ENCODE data around the gene ZNF207.

DNA sequence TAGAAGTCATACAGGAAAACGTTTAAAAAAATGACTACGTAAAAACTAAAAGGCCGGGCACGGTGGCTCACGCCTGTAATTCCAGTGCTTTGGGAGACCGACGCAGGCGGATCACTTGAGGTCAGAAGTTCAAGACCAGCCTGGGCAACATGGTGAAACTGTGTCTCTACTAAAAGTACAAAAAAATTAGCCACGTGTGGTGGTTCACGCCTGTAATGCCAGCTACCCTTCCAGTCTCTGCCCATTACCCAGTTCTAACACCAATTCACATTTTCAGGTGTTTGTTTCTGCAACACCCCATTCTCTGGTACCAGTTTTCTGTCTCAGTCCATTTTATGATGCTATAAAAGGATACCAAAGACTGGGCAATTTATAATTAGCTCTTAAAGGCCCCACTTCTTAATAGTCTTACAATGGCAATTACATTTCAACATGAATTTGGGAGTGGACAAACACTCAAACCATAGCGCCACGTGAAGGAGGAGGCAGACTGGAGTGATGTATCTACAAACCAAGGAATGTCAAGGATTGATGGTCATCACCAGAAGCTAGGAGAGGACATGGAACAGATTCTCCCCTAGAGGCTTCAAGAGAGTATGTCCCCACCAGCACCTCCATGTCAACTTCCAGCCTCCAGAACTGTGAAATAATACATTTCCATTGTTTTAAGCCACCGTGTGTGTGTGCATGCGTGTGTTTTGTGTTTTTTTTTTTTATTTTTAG lies 7.2 kb upstream of the ZNF207 start:
- no peak for TF ChIP-seq CTCF (IDR thresholded peaks at IDR 0.05; ENCODE audit: insufficient read depth, low read length, poor library complexity, severe bottlenecking)
- TF ChIP-seq EZH2phosphoT487 (conservative IDR thresholded peaks at IDR 0.05; ENCODE audit: low read length), result no peak

Data from SU-DHL-6 (cell line).